GM12891 (cell line): ENCODE results near the gene FLT1.

Experiments used
- POLR2A ChIP-seq: IDR thresholded peaks from 2 replicates; pipeline ENCODE4 v1.6.1; 2011; ENCODE audit warnings: low read depth, low read length, control low read depth
- POLR2AphosphoS5 ChIP-seq: IDR thresholded peaks from 2 replicates; pipeline ENCODE4 v1.6.1; 2011; ENCODE audit warnings: low read depth, low read length, control low read depth
- POU2F2 ChIP-seq: IDR thresholded peaks from 2 replicates; pipeline ENCODE4 v1.6.1; 2011; ENCODE audit warnings: low read depth, mild to moderate bottlenecking, control low read depth, low read length, moderate library complexity

DNA sequence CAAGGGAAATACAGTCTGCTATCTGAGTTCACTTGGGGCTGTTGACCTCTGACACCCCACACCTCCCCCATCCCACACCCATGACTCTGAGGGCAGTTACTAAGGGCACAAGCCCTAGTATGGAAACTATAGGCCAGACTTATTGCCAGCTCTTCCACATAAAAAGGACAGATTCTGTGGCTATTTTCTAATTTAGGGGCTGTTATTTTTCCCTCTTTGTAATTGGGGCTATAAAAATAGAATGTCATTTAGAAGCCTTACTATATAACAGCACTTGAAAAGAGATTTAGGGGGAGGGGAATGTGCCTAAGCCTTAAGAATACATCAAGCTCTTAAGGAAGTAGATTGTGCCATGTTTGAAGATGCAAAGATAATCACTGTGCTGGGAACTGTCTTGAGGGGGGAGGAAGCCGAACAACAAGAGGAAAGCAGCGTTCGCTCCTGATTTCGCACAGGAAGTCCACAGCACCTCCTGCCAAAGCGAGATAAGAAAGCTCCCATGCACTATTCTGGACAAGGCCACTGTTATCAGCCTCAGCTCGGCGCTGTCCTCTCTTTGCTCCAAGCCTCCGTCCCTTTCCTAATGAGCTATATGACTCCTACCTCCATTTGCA is 86.6 kb downstream of the FLT1 start:
- TF ChIP-seq POLR2AphosphoS5 (no peak), POU2F2 (no peak), POLR2A (no peak)
